GM12878 (cell line): Measurements from ENCODE around the gene RAB31. TPM values are rescaled to one million over a fixed set of nuclear protein-coding genes. Genes with fewer than 3 reads are reported as not detected.

Experiments
- ATAC-seq: fragments of 200-7000 bp; cut with Tn5 transposase; 3 replicates; pipeline ENCODE4 v1.9.1; 2020; ENCODE audit warnings: mild to moderate bottlenecking, moderate library complexity
- BruUV-seq: library from RNA; stranded (reverse); fragments of 400-500 nt; replicated peaks from 2 replicates; lab custom pipeline; 2021; lab: Mats Ljungman, UMichigan
- CTCF ChIA-PET: fragments of 300-600 bp; sonication (Branson Sonifier 250); formaldehyde crosslinking; extraction: SDS; loops from one replicate; lab custom pipeline; 2021; ENCODE audit warnings: inconsistent platforms; lab: Yijun Ruan, JAX
- POLR2A ChIA-PET: fragments of 350-600 bp; formaldehyde crosslinking; extraction: SDS; loops from one replicate; lab custom pipeline; 2021; ENCODE audit warnings: inconsistent platforms; lab: Charles Lee
- RAD21 ChIA-PET: fragments of 300-600 bp; sonication (Branson Sonifier 250); formaldehyde crosslinking; loops from one replicate; lab custom pipeline; 2023; ENCODE audit warnings: antibody characterized with exemption; ENCODE audit not compliant: unreplicated experiment; lab: Charles Lee
- SMC1A ChIA-PET: fragments of 300-600 bp; sonication (Branson Sonifier 250); formaldehyde crosslinking; loops from one replicate; lab custom pipeline; 2023; ENCODE audit not compliant: unreplicated experiment, uncharacterized antibody; lab: Charles Lee
- DNase-seq: peaks from one replicate; pipeline ENCODE4 v3.0.0-alpha.2; 2011; ENCODE audit warnings: low read depth, low spot score
- FAIRE-seq: peaks from 3 replicates; lab custom pipeline; 2011; peaks lifted over from hg19 to GRCh38; lab: Jason Lieb, UNC
- H2AFZ ChIP-seq: 2 replicates; pipeline ENCODE4 v1.6.0; 2011; ENCODE audit warnings: low read depth, low read length, control low read depth; ENCODE audit not compliant: control insufficient read depth
- H3K27ac ChIP-seq: 2 replicates; pipeline ENCODE4 v1.5.1; 2011; ENCODE audit warnings: control low read depth; ENCODE audit not compliant: control insufficient read depth, insufficient read depth
- H3K27me3 ChIP-seq, 2 experiments: replicated peaks in 1 of 2; 2 replicates each; pipeline versions ENCODE4 v1.6.0 to v1.6.1; 2011; ENCODE audit warnings: low read length in 1 of 2; ENCODE audit not compliant: control insufficient read depth in 2 of 2, insufficient read depth in 2 of 2
- H3K36me3 ChIP-seq, 2 experiments: 2 replicates each; pipeline ENCODE4 v1.5.1; 2011; ENCODE audit warnings: low read length in 1 of 2; ENCODE audit not compliant: control insufficient read depth in 2 of 2, insufficient read depth in 2 of 2
- H3K4me1 ChIP-seq: 2 replicates; pipeline ENCODE4 v1.6.1; 2011; ENCODE audit warnings: mild to moderate bottlenecking, low read length, moderate library complexity, mixed read lengths; ENCODE audit not compliant: control insufficient read depth, insufficient read depth
- H3K4me2 ChIP-seq: 2 replicates; pipeline ENCODE4 v1.6.0; 2011; ENCODE audit warnings: control low read depth; ENCODE audit not compliant: control insufficient read depth, insufficient read depth
- H3K4me3 ChIP-seq: fragments of 200-600 bp; sonication (generic); 2 replicates; pipeline ENCODE4 v1.5.1; 2016
- H3K79me2 ChIP-seq: 2 replicates; pipeline ENCODE4 v1.6.0; 2011; ENCODE audit warnings: low read length; ENCODE audit not compliant: control insufficient read depth, insufficient read depth
- H3K9ac ChIP-seq: 2 replicates; pipeline ENCODE4 v1.8.0; 2011; ENCODE audit warnings: low read length, control low read depth, mixed read lengths; ENCODE audit not compliant: control insufficient read depth, insufficient read depth
- H3K9me3 ChIP-seq: replicated peaks from 3 replicates; pipeline ENCODE4 v1.5.1; 2011; ENCODE audit warnings: mild to moderate bottlenecking, low read length; ENCODE audit not compliant: control insufficient read depth, insufficient read depth
- H4K20me1 ChIP-seq: 2 replicates; pipeline ENCODE4 v1.6.0; 2011; ENCODE audit not compliant: control insufficient read depth, insufficient read depth
- ATF7 ChIP-seq: fragments of 450-650 bp; IDR thresholded peaks from 2 replicates; pipeline ENCODE4 v1.6.1; 2016; ENCODE audit warnings: low read depth, mild to moderate bottlenecking
- CHD4 ChIP-seq: fragments of 200-600 bp; sonication (generic); IDR thresholded peaks from 2 replicates; pipeline ENCODE4 v1.6.1; 2016; ENCODE audit warnings: mild to moderate bottlenecking
- JUNB ChIP-seq: IDR thresholded peaks from 2 replicates; pipeline ENCODE4 v1.6.1; 2016; ENCODE audit warnings: antibody characterized with exemption, mild to moderate bottlenecking
- RAD21 ChIP-seq: IDR thresholded peaks from 2 replicates; pipeline ENCODE4 v1.6.1; 2011; ENCODE audit warnings: mild to moderate bottlenecking, low read depth, low read length, moderate library complexity; ENCODE audit not compliant: insufficient read depth
- TCF7 ChIP-seq: IDR thresholded peaks from 2 replicates; pipeline ENCODE4 v1.6.1; 2014; ENCODE audit warnings: antibody characterized with exemption, borderline replicate concordance
- WGBS: methylation state at CpG from one replicate; pipeline ENCODE4 v1.1.6; 2016; ENCODE audit warnings: low lambda C conversion rate; ENCODE audit not compliant: insufficient replicate concordance, insufficient coverage; ENCODE audit errors: missing lambda C conversion rate; 5-methylcytosine and 5-hydroxymethylcytosine counted together
- in situ Hi-C: fragments of 300-500 bp; cut with MboI; formaldehyde crosslinking; loops from 9 replicates; pipeline ENCODE4 v1.14.3; 2018; ENCODE audit warnings: mixed read lengths
- intact Hi-C: fragments of 100-400 bp; cut with micrococcal nuclease; formaldehyde crosslinking; loops from one replicate; pipeline ENCODE4 v1.14.2; 2022; ENCODE audit not compliant: unreplicated experiment
- polyA plus RNA-seq, 11 experiments: library from polyadenylated mRNA; depleted of rRNA in 4 of 11; unstranded in 6 of 11; stranded (reverse) in 5 of 11; fragments of >200 nt; fragmentation: Nextera tagmentation in 4 of 11; fragmentation: Illumina TruSeq in 1 of 11; extraction: Ambion mirVana in 4 of 11; extraction: Trizol in 1 of 11; gene quantifications; 1 replicate in 1 of 11; 2 replicates in 10 of 11; pipeline versions ENCODE4 v1.2.1 to v1.2.3, GENCODE V29; 2011 to 2016; ENCODE audit warnings: inconsistent platforms in 2 of 11, missing spikeins in 2 of 11, low read depth in 1 of 11
- total RNA-seq, 4 experiments: library from RNA; depleted of rRNA in 3 of 4; stranded (reverse); fragments of >200 nt in 3 of 4; fragmentation: Illumina TruSeq in 1 of 4; extraction: Trizol in 1 of 4; gene quantifications; 2 replicates each; pipeline versions ENCODE4 v1.2.1 to v1.2.3, GENCODE V29; 2013 to 2021
- TF ChIP-seq, protein P1 (sequence below), 3 experiments: IDR thresholded peaks in 2 of 3; conservative IDR thresholded peaks in 1 of 3; 2 replicates each; pipeline ENCODE4 v1.5.1; 2011; ENCODE audit warnings: low read depth in 3 of 3, low read length in 3 of 3, mild to moderate bottlenecking in 3 of 3, control low read depth in 2 of 3, moderate library complexity in 2 of 3, inconsistent platforms in 1 of 3, mixed read lengths in 1 of 3; ENCODE audit not compliant: control insufficient read depth in 2 of 3, insufficient read depth in 1 of 3; ENCODE audit errors: extremely low read depth in 1 of 3
- TF ChIP-seq, protein P2 (sequence below): fragments of 450-650 bp; formaldehyde crosslinking; IDR thresholded peaks from 2 replicates; pipeline ENCODE4 v1.5.0; 2022; ENCODE audit warnings: mild to moderate bottlenecking, missing genetic modification characterization

Gene RAB31
- total and polyA plus RNA-seq, 10 of the 15 experiments (the other 5 are each of a cell fraction or from before 2014, with no cell fraction given): 0.80 to 23.3 (median 12.2) TPM

DNA sequence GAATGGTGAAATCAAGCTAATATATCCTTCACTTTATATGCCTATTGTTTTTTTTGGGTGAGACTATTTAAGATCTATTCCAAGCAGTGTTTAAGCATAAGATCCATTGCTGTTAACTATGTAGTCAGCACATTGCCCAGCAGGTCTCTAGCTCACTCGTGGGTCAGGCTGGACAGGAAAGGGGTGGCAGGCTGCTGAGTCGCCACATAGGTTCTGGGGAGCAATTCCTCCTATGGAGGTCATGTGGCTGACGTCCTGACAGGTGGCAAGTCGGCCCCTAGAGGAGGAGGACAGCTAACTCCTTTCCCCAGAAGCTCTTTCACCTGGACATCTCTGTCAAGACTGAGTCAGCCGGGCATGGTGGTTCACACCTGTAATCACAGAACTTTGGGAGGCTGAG lies 13.9 kb upstream of the RAB31 start:
- no peak for DNase-seq
- H3K4me2 ChIP-seq: no peak overlapping the region
- RAD21 ChIA-PET: no interaction called here
- H2AFZ ChIP-seq: no peak overlapping the region
- intact Hi-C loops (no loop called here), in situ Hi-C loops (no loop called here)
- H3K4me3 ChIP-seq: no peak overlapping the region
- no peaks in the 10 kb centered on the region for H3K36me3 ChIP-seq
- no peak overlapping the region for H3K27ac ChIP-seq
- POLR2A ChIA-PET: no interaction called here
- SMC1A ChIA-PET: no interaction called here
- CTCF ChIA-PET: no interaction called here
- no TSS peak for BruUV-seq
- H3K9ac ChIP-seq: no peak overlapping the region
- no peaks in the 10 kb centered on the region for H3K9me3 ChIP-seq
- no peaks in the 10 kb centered on the region for H4K20me1 ChIP-seq
- FAIRE-seq: no peak
- no peaks in the 10 kb centered on the region for H3K4me1 ChIP-seq
- 43% methylated on average over 4 of the region's 5 CpGs for WGBS
- ATAC-seq: no peak
- TF ChIP-seq JUNB (no peak), TCF7 (no peak), ATF7 (no peak)
- no peaks in the 10 kb centered on the region; a peak in 1 of 4 replicates for H3K27me3 ChIP-seq
- H3K79me2 ChIP-seq: no peaks in the 10 kb centered on the region

DNA sequence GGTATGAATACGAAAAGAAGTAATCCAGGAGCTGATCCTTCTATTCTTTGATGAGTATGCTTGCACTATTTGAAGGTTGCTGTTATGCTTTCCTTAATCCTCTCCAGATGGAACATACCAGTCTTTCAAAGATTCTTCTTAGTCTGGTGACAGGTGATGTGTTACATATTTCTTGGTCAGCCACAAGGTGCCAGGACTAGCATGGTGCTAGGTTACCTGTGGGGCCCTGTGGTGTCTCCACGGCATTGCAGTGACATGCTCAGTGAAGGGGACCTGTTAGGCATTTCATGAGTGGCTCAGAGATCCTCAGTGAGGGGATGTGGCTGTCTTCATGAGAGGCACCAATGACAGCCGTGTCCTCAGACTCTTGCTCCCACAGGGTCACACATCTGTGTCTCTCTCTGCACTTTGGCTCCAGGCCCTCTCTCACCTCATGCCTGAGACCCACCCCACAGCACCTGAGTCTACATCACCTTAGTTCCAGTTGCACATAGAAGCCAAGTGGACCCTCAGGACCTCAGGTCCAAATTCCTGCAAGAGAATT lies 13.1 kb upstream of the RAB31 start:
- no peaks in the 10 kb centered on the region for H3K9me3 ChIP-seq
- no peaks in the 10 kb centered on the region for H3K4me1 ChIP-seq
- no peaks in the 10 kb centered on the region for H3K79me2 ChIP-seq
- H3K9ac ChIP-seq: no peak overlapping the region
- no peak for FAIRE-seq
- TF ChIP-seq, protein P1, sequence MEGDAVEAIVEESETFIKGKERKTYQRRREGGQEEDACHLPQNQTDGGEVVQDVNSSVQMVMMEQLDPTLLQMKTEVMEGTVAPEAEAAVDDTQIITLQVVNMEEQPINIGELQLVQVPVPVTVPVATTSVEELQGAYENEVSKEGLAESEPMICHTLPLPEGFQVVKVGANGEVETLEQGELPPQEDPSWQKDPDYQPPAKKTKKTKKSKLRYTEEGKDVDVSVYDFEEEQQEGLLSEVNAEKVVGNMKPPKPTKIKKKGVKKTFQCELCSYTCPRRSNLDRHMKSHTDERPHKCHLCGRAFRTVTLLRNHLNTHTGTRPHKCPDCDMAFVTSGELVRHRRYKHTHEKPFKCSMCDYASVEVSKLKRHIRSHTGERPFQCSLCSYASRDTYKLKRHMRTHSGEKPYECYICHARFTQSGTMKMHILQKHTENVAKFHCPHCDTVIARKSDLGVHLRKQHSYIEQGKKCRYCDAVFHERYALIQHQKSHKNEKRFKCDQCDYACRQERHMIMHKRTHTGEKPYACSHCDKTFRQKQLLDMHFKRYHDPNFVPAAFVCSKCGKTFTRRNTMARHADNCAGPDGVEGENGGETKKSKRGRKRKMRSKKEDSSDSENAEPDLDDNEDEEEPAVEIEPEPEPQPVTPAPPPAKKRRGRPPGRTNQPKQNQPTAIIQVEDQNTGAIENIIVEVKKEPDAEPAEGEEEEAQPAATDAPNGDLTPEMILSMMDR (IDR thresholded peaks at IDR 0.05 in 2 of 3, conservative IDR thresholded peaks at IDR 0.05 in 1 of 3; ENCODE audit: control insufficient read depth in 2 of 3, extremely low read depth in 1 of 3, insufficient read depth in 1 of 3, low read depth in 3 of 3, low read length in 3 of 3): 0 out of 6 replicates have a peak, but pooled peaks of 2 of the 3 experiments have one; percentile 4 to 6
- peak; percentile 20; the same call in 1 of the 2 replicates for TF ChIP-seq RAD21
- no peak for TF ChIP-seq CHD4
- TF ChIP-seq, protein P2, sequence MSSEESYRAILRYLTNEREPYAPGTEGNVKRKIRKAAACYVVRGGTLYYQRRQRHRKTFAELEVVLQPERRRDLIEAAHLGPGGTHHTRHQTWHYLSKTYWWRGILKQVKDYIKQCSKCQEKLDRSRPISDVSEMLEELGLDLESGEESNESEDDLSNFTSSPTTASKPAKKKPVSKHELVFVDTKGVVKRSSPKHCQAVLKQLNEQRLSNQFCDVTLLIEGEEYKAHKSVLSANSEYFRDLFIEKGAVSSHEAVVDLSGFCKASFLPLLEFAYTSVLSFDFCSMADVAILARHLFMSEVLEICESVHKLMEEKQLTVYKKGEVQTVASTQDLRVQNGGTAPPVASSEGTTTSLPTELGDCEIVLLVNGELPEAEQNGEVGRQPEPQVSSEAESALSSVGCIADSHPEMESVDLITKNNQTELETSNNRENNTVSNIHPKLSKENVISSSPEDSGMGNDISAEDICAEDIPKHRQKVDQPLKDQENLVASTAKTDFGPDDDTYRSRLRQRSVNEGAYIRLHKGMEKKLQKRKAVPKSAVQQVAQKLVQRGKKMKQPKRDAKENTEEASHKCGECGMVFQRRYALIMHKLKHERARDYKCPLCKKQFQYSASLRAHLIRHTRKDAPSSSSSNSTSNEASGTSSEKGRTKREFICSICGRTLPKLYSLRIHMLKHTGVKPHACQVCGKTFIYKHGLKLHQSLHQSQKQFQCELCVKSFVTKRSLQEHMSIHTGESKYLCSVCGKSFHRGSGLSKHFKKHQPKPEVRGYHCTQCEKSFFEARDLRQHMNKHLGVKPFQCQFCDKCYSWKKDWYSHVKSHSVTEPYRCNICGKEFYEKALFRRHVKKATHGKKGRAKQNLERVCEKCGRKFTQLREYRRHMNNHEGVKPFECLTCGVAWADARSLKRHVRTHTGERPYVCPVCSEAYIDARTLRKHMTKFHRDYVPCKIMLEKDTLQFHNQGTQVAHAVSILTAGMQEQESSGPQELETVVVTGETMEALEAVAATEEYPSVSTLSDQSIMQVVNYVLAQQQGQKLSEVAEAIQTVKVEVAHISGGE (CRISPR knock-in tag): no peak
- H4K20me1 ChIP-seq: no peaks in the 10 kb centered on the region
- H3K4me2 ChIP-seq: no peak overlapping the region
- DNase-seq: no peak
- RAD21 ChIA-PET: no interaction called here
- no peaks in the 10 kb centered on the region; a peak in 1 of 4 replicates for H3K27me3 ChIP-seq
- POLR2A ChIA-PET: no interaction called here
- H3K27ac ChIP-seq: no peak overlapping the region
- H3K4me3 ChIP-seq: no peak overlapping the region
- H3K36me3 ChIP-seq: no peaks in the 10 kb centered on the region
- SMC1A ChIA-PET: no interaction called here
- CTCF ChIA-PET: interaction anchor here (0.6 kb wide), 2 partner anchors 29 to 360 kb away, joined by 3 read pairs; no protein-coding TSS in a partner anchor
- WGBS: 56% methylated on average over 3 of the region's 3 CpGs
- in situ Hi-C loops (no loop called here), intact Hi-C loops (no loop called here)
- no peak; the same call in 2 of the 3 replicates for ATAC-seq
- H2AFZ ChIP-seq: no peak overlapping the region
- no TSS peak for BruUV-seq
